SW480 (cell line): Measurements from ENCODE around the gene SLC2A6.
A peak's percentile ranks its signal among the peaks of the same experiment; 100 is the strongest.
"Not testable (repeated sequence)": the region's sequence is repeated elsewhere in the genome, so short reads cannot be mapped to it uniquely, and the experiment has no call there.

Experiments used
- DNase-seq: peaks from one replicate; pipeline ENCODE4 v3.0.0-alpha.2; 2016; ENCODE audit warnings: low spot score

Gene SLC2A6

GRCh38 chr9:133461975-133462374 is 16.9 kb downstream of the SLC2A6 start:
- no peak for DNase-seq

DNA sequence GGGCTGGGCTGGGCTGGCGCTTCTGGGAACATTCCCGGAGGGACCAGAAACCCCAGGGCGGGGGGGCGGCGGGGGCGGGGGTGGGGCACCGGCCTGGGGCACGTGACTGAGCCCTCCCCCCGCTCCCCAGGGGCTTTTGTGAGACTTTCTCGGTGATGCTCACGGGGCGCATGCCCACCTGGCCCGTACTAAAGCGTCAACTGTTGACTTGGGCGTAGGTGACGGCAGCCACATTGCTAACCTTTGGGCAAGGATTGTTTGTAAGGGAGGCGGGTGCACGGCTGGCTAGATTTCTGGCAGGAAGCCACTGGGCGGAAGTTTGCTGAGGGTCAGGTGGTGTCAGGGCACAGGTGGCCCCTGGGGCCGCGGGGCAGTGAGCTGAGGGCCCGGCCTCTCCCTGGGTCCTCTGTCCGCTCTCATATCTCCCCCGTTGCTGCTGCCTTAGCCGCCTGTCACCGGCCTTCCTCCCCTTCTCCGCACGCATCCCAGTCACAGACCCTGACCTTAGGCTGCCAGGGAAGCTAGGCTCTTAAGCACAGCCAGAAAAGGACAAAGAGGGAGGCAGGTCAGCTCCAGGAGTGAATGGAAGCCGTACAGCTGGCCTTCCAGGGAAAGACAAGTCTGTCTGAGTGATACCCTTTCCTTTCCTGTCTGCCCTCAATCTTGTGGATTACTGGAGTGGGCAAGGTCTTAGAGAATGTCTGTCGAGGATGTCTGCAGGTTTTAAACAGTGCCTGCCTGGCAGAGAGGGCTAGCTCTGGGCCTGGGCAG is 18.3 kb downstream of the SLC2A6 start:
- peak; percentile 63 for DNase-seq

DNA sequence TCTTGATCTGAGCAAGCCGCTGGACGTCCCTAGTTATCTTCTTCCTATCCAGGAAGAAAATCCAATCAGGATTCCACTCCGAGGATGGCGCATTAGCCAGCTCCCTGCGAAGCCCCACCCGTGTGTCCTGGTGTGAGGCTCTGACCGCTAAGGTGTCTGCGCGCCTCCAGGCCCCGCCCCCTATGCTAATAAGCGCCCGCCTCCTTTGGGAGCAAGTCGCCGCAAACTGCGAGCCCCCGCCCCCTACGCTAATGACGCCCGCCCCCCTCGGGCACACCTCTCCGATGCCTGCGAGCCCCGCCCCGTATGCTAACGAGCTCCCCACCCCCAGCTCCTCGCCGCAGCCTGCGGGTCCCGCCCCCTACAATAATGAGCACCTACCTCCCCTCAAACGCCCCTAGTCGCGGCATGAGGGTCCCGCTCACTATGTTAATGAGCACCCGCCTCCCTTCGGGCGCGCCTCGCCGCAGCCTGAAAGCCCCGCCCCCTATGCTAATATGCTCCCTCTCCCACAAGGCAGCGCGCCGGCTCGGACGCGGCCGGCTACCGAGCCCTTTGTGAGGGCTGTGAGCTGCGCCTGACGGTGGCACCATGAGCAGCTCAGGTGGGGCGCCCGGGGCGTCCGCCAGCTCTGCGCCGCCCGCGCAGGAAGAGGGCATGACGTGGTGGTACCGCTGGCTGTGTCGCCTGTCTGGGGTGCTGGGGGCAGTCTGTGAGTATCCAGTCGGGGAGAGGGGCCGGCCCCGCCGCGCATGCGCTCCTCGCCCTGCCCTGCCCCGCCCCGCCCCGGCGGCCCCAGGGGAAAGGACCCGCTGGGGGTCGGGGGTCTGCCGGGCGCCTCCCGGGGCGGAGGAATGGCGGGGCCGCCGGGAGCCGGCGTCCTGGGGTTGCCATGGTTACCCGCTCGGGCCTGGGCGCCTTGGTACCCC is 19.2 kb downstream of the SLC2A6 start, which contains the start of gene CACFD1:
Gene CACFD1 (plus strand): TSS at position 503 of the 929 bp plus-strand sequence. CDS start 89 bp downstream, at position 592.
- DNase-seq = peak; percentile 95

DNA sequence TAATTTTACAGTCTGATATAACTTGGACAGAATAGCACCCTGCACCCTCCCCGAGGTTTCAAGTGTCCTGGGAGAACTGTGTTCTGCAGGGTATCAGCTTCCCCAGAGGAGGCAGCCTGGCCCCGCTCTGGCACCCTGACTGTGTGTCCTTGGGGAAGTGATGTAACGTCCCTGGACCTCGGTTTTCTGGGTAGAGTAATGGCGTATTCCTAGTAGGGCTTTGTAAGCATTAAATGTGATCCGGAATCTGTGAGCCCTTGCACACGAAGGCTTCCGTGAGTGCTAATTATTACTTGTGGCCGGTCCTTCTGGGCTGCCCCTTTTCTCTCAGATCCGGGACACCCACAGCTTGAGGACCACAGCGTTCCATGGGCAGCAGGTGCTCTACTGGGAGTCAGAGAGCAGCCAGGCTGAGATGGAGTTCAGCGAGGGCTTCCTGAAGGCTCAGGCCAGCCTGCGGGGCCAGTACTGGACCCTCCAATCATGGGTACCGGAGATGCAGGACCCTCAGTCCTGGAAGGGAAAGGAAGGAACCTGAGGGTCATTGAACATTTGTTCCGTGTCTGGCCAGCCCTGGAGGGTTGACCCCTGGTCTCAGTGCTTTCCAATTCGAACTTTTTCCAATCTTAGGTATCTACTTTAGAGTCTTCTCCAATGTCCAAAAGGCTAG is 20.1 kb downstream of the SLC2A6 start:
- DNase-seq = no peak

- no peak for DNase-seq
These were observed 21.2 kb downstream of the SLC2A6 start for GRCh38 chr9:133457748-133458147.

GRCh38 chr9:133457233-133457632 is 21.7 kb downstream of the SLC2A6 start:
- no peak for DNase-seq

DNA sequence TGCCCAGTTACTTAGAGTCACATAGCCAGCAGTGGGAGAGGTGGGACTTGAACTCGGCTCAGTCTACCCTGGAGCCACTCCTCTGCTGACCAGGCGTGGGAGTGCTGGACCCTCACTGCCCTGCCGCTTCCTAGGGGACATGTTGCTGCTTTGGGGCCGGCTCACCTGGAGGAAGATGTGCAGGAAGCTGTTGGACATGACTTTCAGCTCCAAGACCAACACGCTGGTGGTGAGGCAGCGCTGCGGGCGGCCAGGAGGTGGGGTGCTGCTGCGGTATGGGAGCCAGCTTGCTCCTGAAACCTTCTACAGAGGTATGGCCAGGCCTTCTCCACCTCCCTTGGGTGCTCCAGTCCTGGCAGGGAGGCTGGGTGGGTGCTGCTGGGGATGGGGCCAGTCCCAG is 22.5 kb downstream of the SLC2A6 start:
- DNase-seq = no peak

- DNase-seq = no peak
These were observed 23.0 kb downstream of the SLC2A6 start for GRCh38 chr9:133455936-133456335.

DNA sequence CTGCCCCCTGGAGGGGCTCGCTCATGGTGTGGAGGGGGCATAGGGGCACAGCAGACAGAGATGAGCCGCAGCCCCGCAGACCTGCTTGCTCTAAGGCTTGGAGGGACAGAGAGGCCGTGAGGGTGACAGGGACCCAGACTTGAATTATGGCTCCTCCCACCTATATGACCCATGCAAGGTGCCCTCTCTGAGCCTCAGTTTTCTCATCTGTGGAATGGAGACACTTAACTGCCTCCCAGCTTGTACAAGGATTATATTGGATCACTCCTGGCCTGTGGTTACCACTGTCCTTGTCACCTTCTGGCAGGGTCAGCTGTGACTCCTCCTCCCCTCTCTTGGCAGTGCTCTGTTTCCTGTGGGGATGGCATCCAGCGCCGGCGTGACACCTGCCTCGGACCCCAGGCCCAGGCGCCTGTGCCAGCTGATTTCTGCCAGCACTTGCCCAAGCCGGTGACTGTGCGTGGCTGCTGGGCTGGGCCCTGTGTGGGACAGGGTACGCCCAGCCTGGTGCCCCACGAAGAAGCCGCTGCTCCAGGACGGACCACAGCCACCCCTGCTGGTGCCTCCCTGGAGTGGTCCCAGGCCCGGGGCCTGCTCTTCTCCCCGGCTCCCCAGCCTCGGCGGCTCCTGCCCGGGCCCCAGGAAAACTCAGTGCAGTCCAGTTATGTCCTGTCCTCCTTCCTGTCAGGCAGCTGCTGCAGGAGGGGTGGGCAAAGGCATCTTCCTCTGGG is 23.8 kb downstream of the SLC2A6 start:
- DNase-seq = no peak

- DNase-seq = no peak
These were observed 24.6 kb downstream of the SLC2A6 start for GRCh38 chr9:133454325-133454724.

GRCh38 chr9:133453651-133454050 is 25.2 kb downstream of the SLC2A6 start:
- DNase-seq = no peak

DNA sequence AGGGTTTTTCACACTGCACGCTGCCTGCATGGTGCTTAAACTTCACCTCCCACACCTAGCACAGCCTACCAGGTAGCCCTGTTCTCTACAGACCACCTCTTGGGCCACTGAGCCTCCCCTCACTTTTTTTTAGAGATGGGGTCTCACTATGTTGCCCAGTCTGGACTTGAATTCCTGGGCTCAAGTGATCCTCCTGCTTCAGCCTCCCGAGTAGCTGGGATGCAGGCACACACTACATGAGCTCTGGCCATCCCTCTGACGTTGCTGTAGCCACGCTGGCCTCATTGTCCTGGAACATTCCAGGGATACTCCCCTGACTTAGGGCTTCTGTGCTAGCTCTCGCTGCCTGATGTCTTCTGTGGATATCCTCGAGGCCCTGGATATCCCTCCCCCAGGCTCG is 26.3 kb downstream of the SLC2A6 start:
- no peak for DNase-seq

GRCh38 chr9:133451865-133452264 is 27.0 kb downstream of the SLC2A6 start:
- not testable (repeated sequence) for DNase-seq

- DNase-seq = peak; percentile 80
These were observed 29.1 kb downstream of the SLC2A6 start for GRCh38 chr9:133449760-133450159.

GRCh38 chr9:133448487-133448972 is 30.4 kb downstream of the SLC2A6 start:
- no peak for DNase-seq

GRCh38 chr9:133445293-133445969 is 33.5 kb downstream of the SLC2A6 start:
- no peak for DNase-seq

GRCh38 chr9:133443982-133444381 is 34.9 kb downstream of the SLC2A6 start:
- DNase-seq = no peak

GRCh38 chr9:133443248-133443647 is 35.7 kb downstream of the SLC2A6 start:
- DNase-seq = no peak

- no peak for DNase-seq
These were observed 37.3 kb downstream of the SLC2A6 start for GRCh38 chr9:133441571-133441970.

- DNase-seq = no peak
These were observed 38.0 kb downstream of the SLC2A6 start for GRCh38 chr9:133440874-133441273.

DNA sequence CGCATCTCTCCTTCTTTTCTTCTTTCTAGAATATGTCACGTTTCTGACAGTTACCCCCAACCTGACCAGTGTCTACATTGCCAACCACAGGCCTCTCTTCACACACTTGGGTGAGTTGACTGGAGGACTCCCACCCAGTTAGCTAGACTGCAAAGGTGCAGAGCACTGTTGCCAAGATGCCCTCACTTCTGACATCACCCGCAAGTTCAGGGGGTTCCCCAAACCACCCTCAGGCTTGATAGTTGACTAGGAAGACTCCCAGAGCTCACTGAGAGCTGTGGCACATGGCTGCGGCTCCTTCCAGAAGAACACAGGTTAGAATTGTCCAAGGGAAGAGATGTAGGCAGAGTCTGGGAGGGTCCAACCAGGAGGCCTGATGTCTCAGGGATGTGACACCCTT is 39.6 kb downstream of the SLC2A6 start:
- DNase-seq = no peak
